Measurements from ENCODE around the gene RPL37. TPM values are rescaled to one million over a fixed set of nuclear protein-coding genes. Genes with fewer than 3 reads are reported as not detected.
"Not testable (repeated sequence)": the region's sequence is repeated elsewhere in the genome, so short reads cannot be mapped to it uniquely, and the experiment has no call there.

Gene RPL37
- 1,000 to 10,000 TPM; 2,125 to 3,124 (median 2,435) TPM for total RNA-seq

- in situ Hi-C loops (cut with MboI; ENCODE audit: low pct_unique_long_range_greater_than_20kb in 2 of 9, low sequenced_read_pairs in 9 of 9, unreplicated experiment in 9 of 9) = loop anchor here in 1 of 9 experiments (10.0 kb wide), 1 partner anchor 80 kb away; the partner anchor contains the start of gene TTC33
- peak within 1 kb of the TSS; percentile 45 to 80 (median 67) for H3K4me3 ChIP-seq
- H3K27ac ChIP-seq = peak within 1 kb of the TSS; percentile 88 to 94
- 0 to 6% (median 2%) methylated on average over 4 to 31 of the region's 61 CpGs; no CpG with 5 or more reads in 3 of the 10 experiments for WGBS, 10 experiments
- H3K4me1 ChIP-seq (replicated peaks in 1 of 2) = peaks cover 5 to 18% of the 10 kb centered on the region in 2 donors
- peak; percentile 89 to 100 (median 99) for ATAC-seq (replicated peaks in 6 of 8)
Measured at GRCh38 chr5:40834849-40835787, at the start of gene RPL37. Gene RPL37, minus strand, starts transcription at chr5:40835222. Its CDS starts 37 bp downstream, at chr5:40835185.

- not testable (repeated sequence) for H3K4me1 ChIP-seq (replicated peaks in 1 of 2); H3K4me3 ChIP-seq; ATAC-seq (replicated peaks in 6 of 8); H3K27ac ChIP-seq
- WGBS, 10 experiments = 0 to 50% (median 39%) methylated on average over 1 of the region's 1 CpG; no CpG with 5 or more reads in 6 of the 10 experiments
- in situ Hi-C loops (cut with MboI; ENCODE audit: low pct_unique_long_range_greater_than_20kb in 2 of 9, low sequenced_read_pairs in 9 of 9, unreplicated experiment in 9 of 9) = loop anchor here in 2 of 9 experiments (25.0 kb wide), 1 partner anchor 1296 kb away; no protein-coding TSS in a partner anchor
Measured at GRCh38 chr5:40883051-40883450, 48.0 kb upstream of the RPL37 start.

DNA sequence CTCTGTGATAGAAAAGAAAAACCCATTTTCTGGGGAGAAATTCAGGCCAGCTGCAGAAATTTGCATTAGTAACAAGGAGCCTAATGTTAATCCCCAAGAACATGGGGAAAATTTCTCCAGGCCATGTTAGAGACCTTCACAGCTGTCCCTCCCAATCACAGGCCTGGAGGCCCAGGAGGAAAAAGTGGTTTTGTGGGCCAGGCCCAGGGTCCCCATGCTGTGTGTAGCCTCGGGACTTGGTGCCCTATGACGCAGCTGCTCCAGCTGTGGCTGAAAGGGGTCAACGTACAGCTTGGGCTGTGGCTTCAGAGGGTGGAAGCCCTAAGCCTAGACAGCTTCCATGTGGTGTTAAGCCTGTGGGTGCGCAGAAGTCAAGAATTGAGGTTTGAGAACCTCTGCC is 47.3 kb upstream of the RPL37 start:
- in situ Hi-C loops (cut with MboI; ENCODE audit: low pct_unique_long_range_greater_than_20kb in 2 of 9, low sequenced_read_pairs in 9 of 9, unreplicated experiment in 9 of 9) = loop anchor here in 2 of 9 experiments (25.0 kb wide), 1 partner anchor 1295 kb away; no protein-coding TSS in a partner anchor
- 60 to 80% (median 74%) methylated on average over 1 to 2 of the region's 4 CpGs; no CpG with 5 or more reads in 7 of the 10 experiments for WGBS, 10 experiments
- ATAC-seq (replicated peaks in 6 of 8) = no peak
- Histone ChIP-seq H3K4me1 (replicated peaks in 1 of 2) (no peaks in the 10 kb centered on the region), H3K4me3 (no peak overlapping the region), H3K27ac (no peak overlapping the region)

GRCh38 chr5:40879163-40879942 is 44.3 kb upstream of the RPL37 start:
- H3K27ac ChIP-seq = no peak overlapping the region
- peak in 3 of 8 experiments; percentile 38 to 51 (median 40) for ATAC-seq (replicated peaks in 6 of 8)
- no peak overlapping the region for H3K4me3 ChIP-seq
- 17 to 51% (median 27%) methylated on average over 5 to 10 of the region's 10 CpGs for WGBS, 10 experiments
- H3K4me1 ChIP-seq (replicated peaks in 1 of 2) = no peaks in the 10 kb centered on the region
- in situ Hi-C loops (cut with MboI; ENCODE audit: low pct_unique_long_range_greater_than_20kb in 2 of 9, low sequenced_read_pairs in 9 of 9, unreplicated experiment in 9 of 9) = loop anchor here in 2 of 9 experiments (25.0 kb wide), 1 partner anchor 1292 kb away; no protein-coding TSS in a partner anchor

- in situ Hi-C loops (cut with MboI; ENCODE audit: low pct_unique_long_range_greater_than_20kb in 2 of 9, low sequenced_read_pairs in 9 of 9, unreplicated experiment in 9 of 9) = loop anchor here in 2 of 9 experiments (25.0 kb wide), 1 partner anchor 1290 kb away; no protein-coding TSS in a partner anchor
- 47 to 100% (median 89%) methylated on average over 1 to 6 of the region's 6 CpGs for WGBS, 10 experiments
- ATAC-seq (replicated peaks in 6 of 8) = no peak
- H3K4me1 ChIP-seq (replicated peaks in 1 of 2) = no peaks in the 10 kb centered on the region
- H3K27ac ChIP-seq = no peak overlapping the region
- H3K4me3 ChIP-seq = no peak overlapping the region
Measured at GRCh38 chr5:40877371-40877988, 42.5 kb upstream of the RPL37 start.

DNA sequence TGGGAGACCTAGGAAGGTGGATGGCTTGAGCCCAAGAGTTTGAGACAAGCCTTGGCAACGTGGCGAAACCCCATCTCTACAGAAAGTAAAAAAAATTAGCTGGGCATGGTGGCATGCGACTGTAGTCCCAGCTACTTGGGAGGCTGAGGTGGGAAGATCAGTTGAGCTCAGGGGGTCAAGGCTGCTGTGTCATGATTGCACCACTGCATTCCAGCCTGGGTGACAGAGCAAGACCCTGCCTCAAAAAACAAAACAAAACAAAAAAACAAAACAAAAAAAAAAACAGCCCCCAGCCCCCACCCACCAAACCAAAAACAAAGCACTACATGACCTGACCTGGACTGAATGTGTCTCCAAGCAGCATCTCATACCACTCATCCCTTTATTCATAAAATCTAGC is 40.9 kb upstream of the RPL37 start:
- 10 to 100% (median 65%) methylated on average over 1 to 2 of the region's 3 CpGs; no CpG with 5 or more reads in 4 of the 10 experiments for WGBS, 10 experiments
- in situ Hi-C loops (cut with MboI; ENCODE audit: low pct_unique_long_range_greater_than_20kb in 2 of 9, low sequenced_read_pairs in 9 of 9, unreplicated experiment in 9 of 9) = loop anchor here in 2 of 9 experiments (25.0 kb wide), 1 partner anchor 1289 kb away; no protein-coding TSS in a partner anchor

DNA sequence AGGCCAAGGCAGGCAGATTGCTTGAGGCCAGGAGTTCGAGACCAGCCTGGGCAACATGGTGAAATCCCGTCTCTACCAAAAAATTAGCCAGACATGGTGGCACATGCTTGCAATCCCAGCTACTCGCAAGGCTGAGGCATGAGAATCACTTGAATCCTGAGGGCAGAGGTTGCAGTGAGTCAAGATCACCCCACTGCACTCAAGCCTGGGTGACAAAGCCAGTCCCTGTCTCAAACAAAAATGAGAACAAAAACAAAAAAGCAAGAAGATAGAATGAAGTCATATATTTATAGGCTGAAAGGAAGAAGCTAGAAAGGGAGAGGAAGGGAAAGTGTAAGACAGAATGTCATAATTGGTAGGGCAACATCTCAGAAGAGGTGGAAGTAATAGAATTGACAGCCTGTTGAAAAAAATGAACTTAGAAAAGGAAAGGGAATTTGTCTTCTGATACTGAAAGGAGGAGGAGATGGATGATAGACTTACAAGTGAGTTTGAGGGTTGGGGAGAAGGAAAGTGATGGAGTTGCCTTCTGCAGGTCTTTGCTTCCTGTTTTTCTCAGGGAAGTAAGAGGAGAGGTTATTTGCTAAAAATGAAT is 38.4 kb upstream of the RPL37 start:
- Histone ChIP-seq H3K27ac (no peak overlapping the region), H3K4me1 (replicated peaks in 1 of 2) (no peaks in the 10 kb centered on the region), H3K4me3 (no peak overlapping the region)
- in situ Hi-C loops (cut with MboI; ENCODE audit: low pct_unique_long_range_greater_than_20kb in 2 of 9, low sequenced_read_pairs in 9 of 9, unreplicated experiment in 9 of 9) = no loop called here
- WGBS, 10 experiments = 44 to 93% (median 79%) methylated on average over 1 to 3 of the region's 3 CpGs; no CpG with 5 or more reads in 2 of the 10 experiments
- no peak for ATAC-seq (replicated peaks in 6 of 8)

More for the DNA sequence above, 40.9 kb upstream of the RPL37 start:
- ATAC-seq (replicated peaks in 6 of 8) = no peak
- Histone ChIP-seq H3K4me1 (replicated peaks in 1 of 2) (no peaks in the 10 kb centered on the region), H3K4me3 (no peak overlapping the region), H3K27ac (no peak overlapping the region)

GRCh38 chr5:40872253-40872652 is 37.2 kb upstream of the RPL37 start:
- H3K4me3 ChIP-seq; ATAC-seq (replicated peaks in 6 of 8); H3K4me1 ChIP-seq (replicated peaks in 1 of 2); in situ Hi-C loops (cut with MboI; ENCODE audit: low pct_unique_long_range_greater_than_20kb in 2 of 9, low sequenced_read_pairs in 9 of 9, unreplicated experiment in 9 of 9); H3K27ac ChIP-seq: not testable (repeated sequence)
- 50 to 100% (median 70%) methylated on average over 1 to 6 of the region's 8 CpGs; no CpG with 5 or more reads in 2 of the 10 experiments for WGBS, 10 experiments

- H3K4me3 ChIP-seq = no peak overlapping the region
- in situ Hi-C loops (cut with MboI; ENCODE audit: low pct_unique_long_range_greater_than_20kb in 2 of 9, low sequenced_read_pairs in 9 of 9, unreplicated experiment in 9 of 9) = no loop called here
- no peak overlapping the region for H3K27ac ChIP-seq
- peak in 2 of 8 experiments; percentile 78 for ATAC-seq (replicated peaks in 6 of 8)
- no peaks in the 10 kb centered on the region for H3K4me1 ChIP-seq (replicated peaks in 1 of 2)
- 11 to 83% (median 57%) methylated on average over 1 to 4 of the region's 4 CpGs for WGBS, 10 experiments
Measured at GRCh38 chr5:40871177-40871576, 36.2 kb upstream of the RPL37 start.

GRCh38 chr5:40869384-40869783 is 34.4 kb upstream of the RPL37 start:
- Histone ChIP-seq H3K4me1 (replicated peaks in 1 of 2) (no peaks in the 10 kb centered on the region), H3K27ac (no peak overlapping the region), H3K4me3 (no peak overlapping the region)
- in situ Hi-C loops (cut with MboI; ENCODE audit: low pct_unique_long_range_greater_than_20kb in 2 of 9, low sequenced_read_pairs in 9 of 9, unreplicated experiment in 9 of 9) = no loop called here
- 0 to 100% (median 70%) methylated on average over 1 of the region's 1 CpG; no CpG with 5 or more reads in 4 of the 10 experiments for WGBS, 10 experiments
- peak in 2 of 8 experiments; percentile 70 to 76 for ATAC-seq (replicated peaks in 6 of 8)

DNA sequence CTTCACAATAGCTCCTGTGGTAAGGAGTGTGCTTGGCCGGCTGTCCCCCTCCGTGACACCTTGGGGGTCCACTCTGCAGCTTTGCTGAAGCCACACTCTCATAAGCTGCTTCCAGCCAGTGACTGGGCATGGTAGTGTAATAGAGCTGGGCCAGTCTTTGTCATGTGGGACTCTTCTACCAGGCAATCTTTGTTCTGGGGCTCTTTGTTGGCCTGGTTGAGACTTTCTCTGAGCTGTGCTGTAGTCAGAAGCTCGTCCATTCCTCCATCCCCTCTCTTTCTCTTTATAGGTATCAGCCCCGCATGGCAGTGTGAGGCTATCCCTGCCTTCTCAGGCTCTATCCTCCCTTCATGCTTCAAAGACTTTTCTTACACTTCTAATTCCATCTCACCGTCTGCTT is 31.8 kb upstream of the RPL37 start:
- Histone ChIP-seq H3K4me3 (no peak overlapping the region), H3K4me1 (replicated peaks in 1 of 2) (no peaks in the 10 kb centered on the region), H3K27ac (no peak overlapping the region)
- no peak for ATAC-seq (replicated peaks in 6 of 8)
- 39 to 94% (median 79%) methylated on average over 1 to 5 of the region's 5 CpGs; no CpG with 5 or more reads in 2 of the 10 experiments for WGBS, 10 experiments
- in situ Hi-C loops (cut with MboI; ENCODE audit: low pct_unique_long_range_greater_than_20kb in 2 of 9, low sequenced_read_pairs in 9 of 9, unreplicated experiment in 9 of 9) = no loop called here

DNA sequence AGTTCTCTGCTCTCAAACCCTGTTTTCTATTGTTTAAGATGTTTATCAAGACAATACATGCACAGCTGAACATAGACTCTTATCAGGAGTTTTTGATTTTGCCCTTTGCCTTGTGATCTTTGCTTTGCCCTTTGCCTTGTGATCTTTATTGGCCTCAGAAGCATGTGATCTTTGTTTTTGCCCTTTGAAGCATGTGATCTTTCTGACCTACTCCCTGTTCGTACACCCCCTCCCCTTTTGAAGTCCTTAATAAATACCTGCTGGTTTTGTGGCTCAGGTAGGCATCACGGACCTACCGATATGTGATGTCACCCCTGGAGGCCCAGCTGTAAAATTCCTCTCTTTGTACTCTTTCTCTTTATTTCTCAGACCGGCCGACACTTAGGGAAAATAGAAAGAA is 30.0 kb upstream of the RPL37 start:
- in situ Hi-C loops (cut with MboI; ENCODE audit: low pct_unique_long_range_greater_than_20kb in 2 of 9, low sequenced_read_pairs in 9 of 9, unreplicated experiment in 9 of 9) = not testable (repeated sequence)

More for the DNA sequence above, 30.0 kb upstream of the RPL37 start:
- H3K4me1 ChIP-seq (replicated peaks in 1 of 2); H3K4me3 ChIP-seq; H3K27ac ChIP-seq; ATAC-seq (replicated peaks in 6 of 8): not testable (repeated sequence)
- 0 to 100% (median 75%) methylated on average over 1 to 4 of the region's 5 CpGs; no CpG with 5 or more reads in 1 of the 10 experiments for WGBS, 10 experiments

Data from motor neuron (in vitro differentiated cells).